Measurements from ENCODE around the gene NTM. TPM values are rescaled to one million over a fixed set of nuclear protein-coding genes. Genes with fewer than 3 reads are reported as not detected.

NTM gene
- total RNA-seq (1 to 10 TPM in 2 of 6 donors, under 1 TPM in 4; 0.12 to 4.4 (median 0.67) TPM), polyA plus RNA-seq (under 1 TPM; 0.04 to 0.45 TPM)

GRCh38 chr11:131370090-131370751 is at the start of gene NTM:
Gene NTM, plus strand, starts transcription at chr11:131370615.
- 4 to 8% methylated on average over 7 of the region's 7 CpGs for WGBS, 2 donors
- Histone ChIP-seq H3K27ac (no peak within 1 kb of the TSS), H3K27me3 (peaks cover 4 to 26% (median 9%) of the 10 kb centered on the region in 4 donors), H3K4me3 (peak within 1 kb of the TSS in 1 of 4 donors; percentile 13), H3K36me3 (no peaks in the 10 kb centered on the region), H3K9me3 (no peaks in the 10 kb centered on the region), H3K4me1 (peaks cover 7 to 12% (median 10%) of the 10 kb centered on the region in 3 donors)
- FAIRE-seq (peak; percentile 20), ATAC-seq (peak; percentile 94 to 99 (median 96)), DNase-seq (peak in 4 of 6 donors; percentile 57 to 71 (median 66))
- intact Hi-C loops (cut with DNase I) = no loop called here
- no peak for TF ChIP-seq CTCF (IDR thresholded peaks at IDR 0.05)

GRCh38 chr11:131324921-131325570 is 45.4 kb upstream of the NTM start:
- Histone ChIP-seq H3K9me3 (no peaks in the 10 kb centered on the region), H3K36me3 (no peaks in the 10 kb centered on the region), H3K4me3 (no peak overlapping the region), H3K27me3 (peaks cover 0 to 4% (median 0%) of the 10 kb centered on the region in 4 donors), H3K4me1 (no peaks in the 10 kb centered on the region), H3K27ac (no peak overlapping the region)
- FAIRE-seq (no peak), DNase-seq (no peak), ATAC-seq (no peak)
- intact Hi-C loops (cut with DNase I) = no loop called here
- TF ChIP-seq CTCF (IDR thresholded peaks at IDR 0.05) = no peak
- 23 to 26% methylated on average over 11 of the region's 11 CpGs for WGBS, 2 donors

- ATAC-seq (no peak), FAIRE-seq (no peak), DNase-seq (no peak)
- H3K4me3 ChIP-seq = no peak overlapping the region
- no peaks in the 10 kb centered on the region for H3K36me3 ChIP-seq
- TF ChIP-seq CTCF (IDR thresholded peaks at IDR 0.05) = no peak
- intact Hi-C loops (cut with DNase I) = no loop called here
- no peak overlapping the region for H3K27ac ChIP-seq
- peaks cover 0 to 4% (median 0%) of the 10 kb centered on the region in 4 donors for H3K27me3 ChIP-seq
- H3K9me3 ChIP-seq = no peaks in the 10 kb centered on the region
- WGBS, 2 donors = 29 to 34% methylated on average over 4 of the region's 4 CpGs
- no peaks in the 10 kb centered on the region for H3K4me1 ChIP-seq
Observed at GRCh38 chr11:131326829-131327228, 43.6 kb upstream of the NTM start.

- WGBS, 2 donors = 44% methylated on average over 5 of the region's 5 CpGs
- no peak for ATAC-seq
- Histone ChIP-seq H3K9me3 (no peaks in the 10 kb centered on the region), H3K4me1 (no peaks in the 10 kb centered on the region), H3K27ac (no peak overlapping the region), H3K36me3 (no peaks in the 10 kb centered on the region), H3K27me3 (peaks cover 0 to 4% (median 0%) of the 10 kb centered on the region in 4 donors), H3K4me3 (no peak overlapping the region)
- intact Hi-C loops (cut with DNase I) = no loop called here
- DNase-seq = no peak
- TF ChIP-seq CTCF (IDR thresholded peaks at IDR 0.05) = no peak
- FAIRE-seq = no peak
Observed at GRCh38 chr11:131327421-131327820, 43.0 kb upstream of the NTM start.

GRCh38 chr11:131328843-131329242 is 41.6 kb upstream of the NTM start:
- intact Hi-C loops (cut with DNase I) = no loop called here
- FAIRE-seq (no peak), DNase-seq (no peak), ATAC-seq (no peak)
- no peak for TF ChIP-seq CTCF (IDR thresholded peaks at IDR 0.05)
- H3K27ac ChIP-seq = no peak overlapping the region
- H3K4me1 ChIP-seq = no peaks in the 10 kb centered on the region
- no peaks in the 10 kb centered on the region for H3K36me3 ChIP-seq
- no peaks in the 10 kb centered on the region for H3K9me3 ChIP-seq
- 64 to 79% methylated on average over 3 of the region's 3 CpGs for WGBS, 2 donors
- no peak overlapping the region for H3K4me3 ChIP-seq
- peaks cover 0 to 4% (median 0%) of the 10 kb centered on the region in 4 donors for H3K27me3 ChIP-seq
